Adipose tissue (tissue), 3 donors: Measurements from ENCODE around the gene OPRPN. TPM values are rescaled to one million over a fixed set of nuclear protein-coding genes. Genes with fewer than 3 reads are reported as not detected.

Experiments used
- H3K27ac ChIP-seq: one replicate; pipeline ENCODE4 v1.5.1; 2013; ENCODE audit warnings: low read depth, low read length
- WGBS, 3 donors: extraction: QIAGEN DNeasy Blood & Tissue Kit; methylation state at CpG; one replicate each; pipeline ENCODE4 v1.1.7; 2013; 5-methylcytosine and 5-hydroxymethylcytosine counted together
- polyA plus RNA-seq, 3 donors: library from polyadenylated mRNA; stranded (reverse); fragments of 200-250 nt; gene quantifications; one replicate each; pipeline ENCODE4 v1.2.3, GENCODE V29; 2013
- donor health status: healthy with polysubstance abuse.
- donor health status: Bipolar disorder and iron deficiency.
- donor health status: healthy.

Gene OPRPN
- polyA plus RNA-seq, 3 donors: not detected

- H3K27ac ChIP-seq: no peak overlapping the region
- 84 to 88% (median 85%) methylated on average over 3 of the region's 3 CpGs for WGBS, 3 donors
Observed at GRCh38 chr4:70449220-70449619, 51.5 kb downstream of the OPRPN start.

GRCh38 chr4:70452946-70453345, 55.2 kb downstream of the OPRPN start:
- 9 to 37% (median 14%) methylated on average over 1 of the region's 1 CpG for WGBS, 3 donors
- no peak overlapping the region for H3K27ac ChIP-seq

Other genes starting within 250 kb of the OPRPN start
- gene PRR27, start 243.7 kb upstream of the OPRPN start, polyA plus RNA-seq: not detected
- gene ODAM, start 202.2 kb upstream of the OPRPN start, polyA plus RNA-seq: 1 to 10 TPM in 2 of 3 donors, under 1 TPM in 1; 0.08 to 1.3 (median 1.1) TPM
- gene FDCSP, start 171.8 kb upstream of the OPRPN start, polyA plus RNA-seq: under 1 TPM in 2 of 3 donors, not detected in 1; 0.24 to 0.60 TPM
- gene CSN3, start 155.3 kb upstream of the OPRPN start, polyA plus RNA-seq: not detected
- gene CABS1, start 63.0 kb upstream of the OPRPN start, polyA plus RNA-seq: not detected
- not detected for gene SMR3A, start 37.2 kb upstream of the OPRPN start, polyA plus RNA-seq
- gene SMR3B, start 14.8 kb upstream of the OPRPN start, polyA plus RNA-seq: not detected
- gene MUC7, start 74.3 kb downstream of the OPRPN start, polyA plus RNA-seq: not detected
- gene AMTN, start 120.6 kb downstream of the OPRPN start, polyA plus RNA-seq: not detected
- gene AMBN, start 194.3 kb downstream of the OPRPN start, polyA plus RNA-seq: under 1 TPM in 1 of 3 donors, not detected in 2; 0.12 TPM
- gene ENAM, start 230.8 kb downstream of the OPRPN start, polyA plus RNA-seq: 1 to 10 TPM in 1 of 3 donors, under 1 TPM in 2; 0.04 to 1.4 (median 0.11) TPM